Measurements from ENCODE around the gene CD2.

Gene CD2

GRCh38 chr1:116817582-116818064 lies 63.4 kb downstream of the CD2 start:
- TF ChIP-seq REST (IDR thresholded peaks at IDR 0.05; ENCODE audit: insufficient read depth in 1 of 2, low read depth in 2 of 2, low read length in 2 of 2) (no peak), TAF1 (IDR thresholded peaks at IDR 0.05; ENCODE audit: borderline replicate concordance, insufficient read depth, low read length) (no peak), POLR2AphosphoS5 (IDR thresholded peaks at IDR 0.05; ENCODE audit: low read depth, low read length) (no peak), FOXP2 (optimal IDR thresholded peaks at IDR 0.05; ENCODE audit: borderline replicate concordance, extremely low read depth, extremely low read length, insufficient read depth) (no peak), SIN3A (IDR thresholded peaks at IDR 0.05; ENCODE audit: borderline replicate concordance, insufficient read depth, low read length) (no peak)
